Psoas muscle (tissue), 8 donors: ENCODE measurements around the gene TSPAN5. TPM values are rescaled to one million over a fixed set of nuclear protein-coding genes. Genes with fewer than 3 reads are reported as not detected.

Source experiments
- ATAC-seq, 4 donors: fragments of 200-7000 bp; cut with Tn5 transposase; one replicate each; pipeline ENCODE4 v1.9.1; 2020; ENCODE audit warnings: moderate library complexity in 3 of 4, mild to moderate bottlenecking in 2 of 4
- DNase-seq, 2 donors: peaks; one replicate each; pipeline ENCODE4 v3.0.0-alpha.2; 2020
- H3K27ac ChIP-seq: fragments of 200-600 bp; one replicate; pipeline ENCODE4 v1.8.0; 2022
- H3K27me3 ChIP-seq, 3 donors: fragments of 200-600 bp in 1 of 3; one replicate each; pipeline versions ENCODE4 v1.6.1 to v1.8.0; 2013 to 2022; ENCODE audit warnings: low read length in 2 of 3, mild to moderate bottlenecking in 2 of 3, moderate library complexity in 1 of 3; ENCODE audit not compliant: insufficient read depth in 3 of 3
- H3K36me3 ChIP-seq, 2 donors: fragments of 200-600 bp in 1 of 2; one replicate each; pipeline versions ENCODE4 v1.6.1 to v1.8.0; 2013 to 2022; ENCODE audit warnings: low read depth in 1 of 2, mild to moderate bottlenecking in 1 of 2, moderate library complexity in 1 of 2; ENCODE audit not compliant: insufficient read depth in 1 of 2
- H3K4me1 ChIP-seq: fragments of 200-600 bp; one replicate; pipeline ENCODE4 v1.8.0; 2022
- H3K4me3 ChIP-seq: fragments of 200-600 bp; one replicate; pipeline ENCODE4 v1.8.0; 2022; ENCODE audit warnings: mild to moderate bottlenecking
- H3K9me3 ChIP-seq: fragments of 200-600 bp; one replicate; pipeline ENCODE4 v1.8.0; 2022
- CTCF ChIP-seq: fragments of 200-600 bp; IDR thresholded peaks from one replicate; pipeline ENCODE4 v1.8.0; 2022; ENCODE audit warnings: antibody characterized with exemption
- WGBS, 3 donors: extraction: QIAGEN DNeasy Blood & Tissue Kit; methylation state at CpG; one replicate each; pipeline versions ENCODE4 v1.1.6 to v1.1.7; 2013; 5-methylcytosine and 5-hydroxymethylcytosine counted together
- intact Hi-C, 2 donors: fragments of 100-400 bp; cut with DNase I; formaldehyde crosslinking; loops; one replicate each; pipeline versions ENCODE4 v1.11.0 to v1.14.2; 2022
- polyA plus RNA-seq, 3 donors: library from polyadenylated mRNA; stranded (reverse); fragments of 200-250 nt; gene quantifications; one replicate each; pipeline ENCODE4 v1.2.3, GENCODE V29; 2013
- total RNA-seq, 4 donors: library from RNA; stranded (reverse); fragmentation: NEBNext Ultra II Directional in 2 of 4; extraction: Animal tissue kit (Norgen Biotek cat#: 25700) in 2 of 4; gene quantifications; one replicate each; pipeline versions ENCODE4 v1.2.1 to v1.2.4, GENCODE V29; 2021 to 2023
- donor health status: healthy with polysubstance abuse.
- donor health status: DM: no; HTN: no; CAD: no; lungs with moderate emphysema.
- donor health status: Bipolar disorder and iron deficiency.
- donor health status: healthy.
- donor health status: DM: yes; HTN: yes; CAD: no.
- donor health status: DM: no; HTN: no; CAD: no.
- donor health status: DM: no; HTN: no; CAD: no.
- donor health status: DM: yes; HTN: yes; CAD: no.

Gene TSPAN5
- total and polyA plus RNA-seq, 7 donors = 0.63 to 7.3 (median 3.8) TPM

GRCh38 chr4:98573791-98574190 lies 84.6 kb downstream of the TSPAN5 start:
- Histone ChIP-seq H3K36me3 (no peaks in the 10 kb centered on the region), H3K4me3 (no peak overlapping the region), H3K27me3 (no peaks in the 10 kb centered on the region), H3K9me3 (no peaks in the 10 kb centered on the region), H3K4me1 (no peaks in the 10 kb centered on the region), H3K27ac (no peak overlapping the region)
- intact Hi-C loops = no loop called here
- WGBS, 3 donors = 70 to 92% (median 84%) methylated on average over 2 of the region's 2 CpGs
- ATAC-seq = no peak
- no peak for DNase-seq
- no peak for TF ChIP-seq CTCF

GRCh38 chr4:98572697-98573096 lies 85.7 kb downstream of the TSPAN5 start:
- DNase-seq = no peak
- Histone ChIP-seq H3K27me3 (no peaks in the 10 kb centered on the region), H3K9me3 (no peaks in the 10 kb centered on the region), H3K27ac (no peak overlapping the region), H3K4me1 (no peaks in the 10 kb centered on the region), H3K36me3 (no peaks in the 10 kb centered on the region), H3K4me3 (no peak overlapping the region)
- intact Hi-C loops = no loop called here
- TF ChIP-seq CTCF = no peak
- WGBS, 3 donors = 55 to 82% (median 82%) methylated on average over 2 of the region's 2 CpGs
- ATAC-seq = no peak

GRCh38 chr4:98571161-98571786 lies 87.1 kb downstream of the TSPAN5 start:
- Histone ChIP-seq H3K27ac (no peak overlapping the region), H3K9me3 (no peaks in the 10 kb centered on the region), H3K27me3 (no peaks in the 10 kb centered on the region), H3K4me3 (no peak overlapping the region), H3K4me1 (no peaks in the 10 kb centered on the region), H3K36me3 (no peaks in the 10 kb centered on the region)
- no peak for ATAC-seq
- DNase-seq = no peak
- intact Hi-C loops = no loop called here
- TF ChIP-seq CTCF = no peak
- 89 to 95% (median 93%) methylated on average over 11 of the region's 11 CpGs for WGBS, 3 donors

GRCh38 chr4:98570151-98570797 lies 88.1 kb downstream of the TSPAN5 start:
- Histone ChIP-seq H3K36me3 (no peaks in the 10 kb centered on the region), H3K9me3 (no peaks in the 10 kb centered on the region), H3K4me1 (no peaks in the 10 kb centered on the region), H3K27ac (no peak overlapping the region), H3K27me3 (no peaks in the 10 kb centered on the region), H3K4me3 (no peak overlapping the region)
- intact Hi-C loops = no loop called here
- WGBS, 3 donors = 95 to 97% (median 96%) methylated on average over 5 of the region's 5 CpGs
- no peak for DNase-seq
- TF ChIP-seq CTCF = no peak
- no peak for ATAC-seq
